HG02981 (cell line): ENCODE results near the gene NEU4.
"Not testable (repeated sequence)": the region's sequence is repeated elsewhere in the genome, so short reads cannot be mapped to it uniquely, and the experiment has no call there.

Experiments
- ATAC-seq: cut with Tn5 transposase; IDR thresholded peaks from one replicate; pipeline ENCODE4 v1.9.1; 2021; ENCODE audit warnings: mild to moderate bottlenecking, moderate library complexity; ENCODE audit not compliant: unreplicated experiment

The NEU4 gene

DNA sequence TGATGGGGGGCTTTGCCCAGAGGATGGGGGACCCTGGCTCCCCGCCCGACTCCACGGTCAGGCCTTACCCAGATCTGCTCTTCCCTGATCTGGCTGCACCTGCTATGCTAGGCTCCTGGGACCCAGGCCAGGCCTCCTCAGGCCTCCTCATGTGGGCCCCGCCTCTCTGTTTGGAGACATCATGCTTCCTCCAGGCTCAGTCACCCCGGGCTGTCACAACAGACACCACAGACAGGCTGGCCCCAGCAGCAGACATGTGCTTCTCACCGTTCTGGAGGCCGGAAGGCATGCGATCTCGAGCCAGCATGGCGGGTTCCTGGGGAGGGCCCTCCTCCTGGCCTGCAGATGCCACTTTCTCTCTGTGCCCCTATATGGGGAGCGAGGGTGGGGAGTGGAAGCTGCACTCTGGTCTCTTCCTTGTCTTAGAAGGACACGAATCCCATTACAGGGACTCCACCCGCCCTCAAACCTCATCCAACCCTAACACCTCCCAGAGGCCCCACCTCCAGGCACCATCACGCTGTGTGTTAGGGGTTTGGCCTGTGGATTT is 10.8 kb upstream of the NEU4 start:
- ATAC-seq, result no peak

DNA sequence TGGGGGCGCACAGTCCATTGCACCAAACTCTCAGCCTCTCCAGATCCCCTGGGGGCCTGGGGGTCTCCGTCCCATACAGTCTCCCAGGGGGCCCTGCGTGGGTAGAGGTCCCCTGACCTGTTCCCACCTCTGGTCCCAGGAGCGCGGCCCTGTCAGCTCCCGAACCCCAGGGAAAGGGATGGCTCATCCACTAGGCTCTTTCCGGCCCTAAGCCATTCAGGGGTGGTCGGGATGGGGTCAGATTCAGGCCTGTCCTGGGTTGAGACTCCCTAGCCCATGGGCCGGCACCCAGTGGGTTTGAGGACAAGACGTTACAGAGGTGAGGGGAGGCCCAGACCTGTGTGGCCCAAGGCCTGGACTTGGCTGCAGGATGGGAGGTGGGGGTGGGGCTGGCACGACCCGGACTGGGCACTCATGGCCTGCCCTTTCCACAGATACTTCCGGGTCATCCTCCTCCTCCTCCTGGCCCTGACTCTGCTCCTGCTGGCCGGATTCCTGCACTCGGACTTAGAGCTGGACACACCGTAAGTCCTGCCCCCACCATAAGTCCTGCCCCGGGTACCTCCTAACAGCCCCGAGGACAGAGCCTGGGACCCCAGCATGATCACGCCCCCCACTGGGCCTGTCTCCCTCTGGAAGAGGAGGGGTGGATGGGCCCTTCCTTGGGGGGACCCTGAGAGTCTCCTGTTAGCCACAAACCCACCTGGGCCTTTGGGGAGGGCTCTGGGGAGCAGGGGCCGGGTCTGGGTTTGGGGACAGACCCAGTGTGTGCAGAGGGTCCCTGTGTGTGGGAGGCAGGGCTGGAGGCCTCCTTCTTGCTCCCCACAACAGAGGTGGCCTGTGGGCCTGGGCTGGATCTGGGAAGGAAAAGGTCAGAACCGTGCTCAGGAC is 10.1 kb upstream of the NEU4 start:
- no peak for ATAC-seq

DNA sequence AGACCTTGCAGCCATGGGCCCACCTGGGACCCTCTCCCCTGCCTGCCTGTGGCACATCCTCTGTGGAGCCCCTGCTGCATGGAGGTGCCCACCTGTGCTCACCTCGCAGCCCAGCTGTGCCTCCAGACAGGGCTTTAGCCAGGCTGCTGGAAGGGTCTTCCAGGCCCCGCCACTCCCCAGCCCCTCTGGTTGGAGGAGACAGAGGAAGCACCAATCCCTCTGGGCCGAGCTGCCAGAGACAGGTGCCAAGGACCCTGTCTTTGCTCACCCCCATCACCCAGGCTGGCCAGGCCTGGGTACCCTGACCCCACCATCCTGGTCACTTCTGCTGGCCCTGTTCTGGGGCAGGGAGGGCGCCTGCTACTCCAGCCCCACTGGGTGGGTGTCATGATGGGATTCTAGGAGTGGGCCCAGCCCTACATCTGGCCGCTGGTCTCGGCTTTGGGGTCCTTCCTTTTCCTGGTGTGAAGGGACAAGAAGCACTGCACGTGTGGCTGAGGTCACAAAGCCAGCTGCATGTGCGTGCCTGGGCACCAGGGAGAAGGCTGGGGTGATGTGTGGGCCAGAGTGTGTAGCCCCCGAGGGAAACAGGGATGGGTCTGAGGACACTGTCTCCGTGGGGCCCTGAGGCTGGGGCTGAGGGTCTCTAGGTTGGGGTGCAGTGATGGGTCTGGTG is 9.3 kb upstream of the NEU4 start:
- no peak for ATAC-seq

DNA sequence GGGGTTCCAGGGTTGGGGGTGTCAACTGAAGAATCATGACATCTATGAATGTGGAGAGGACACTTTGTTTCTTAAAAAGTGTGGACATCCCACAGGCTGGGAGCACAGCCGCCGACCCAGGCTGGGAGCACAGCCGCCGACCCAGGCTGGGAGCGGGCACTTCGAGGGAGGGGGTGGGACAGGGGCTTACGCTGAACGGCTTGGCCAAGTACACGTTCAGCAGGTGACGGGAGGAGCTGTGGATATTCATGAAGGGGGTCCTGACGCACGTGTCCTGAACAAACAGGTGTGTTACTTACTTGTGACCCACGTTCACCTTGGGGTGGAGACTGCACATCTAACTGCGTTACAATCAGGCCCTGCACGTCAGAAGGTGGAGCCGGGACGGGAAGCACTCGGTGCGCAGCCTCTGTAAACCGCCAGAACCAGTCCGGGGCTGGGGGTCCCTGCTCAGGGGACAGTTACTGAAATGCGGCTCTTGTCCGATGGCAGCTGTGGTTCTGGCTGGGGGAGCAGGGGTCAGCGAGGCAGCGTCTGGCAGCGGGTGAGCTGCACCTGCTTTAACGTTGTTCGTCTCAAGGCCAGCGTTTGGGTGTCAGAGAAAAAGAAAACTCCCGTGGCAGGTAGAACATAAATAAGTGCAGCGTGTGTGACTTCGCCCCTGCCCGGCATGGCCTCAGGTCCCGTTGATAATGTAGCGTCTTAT is 8.6 kb upstream of the NEU4 start:
- not testable (repeated sequence) for ATAC-seq

DNA sequence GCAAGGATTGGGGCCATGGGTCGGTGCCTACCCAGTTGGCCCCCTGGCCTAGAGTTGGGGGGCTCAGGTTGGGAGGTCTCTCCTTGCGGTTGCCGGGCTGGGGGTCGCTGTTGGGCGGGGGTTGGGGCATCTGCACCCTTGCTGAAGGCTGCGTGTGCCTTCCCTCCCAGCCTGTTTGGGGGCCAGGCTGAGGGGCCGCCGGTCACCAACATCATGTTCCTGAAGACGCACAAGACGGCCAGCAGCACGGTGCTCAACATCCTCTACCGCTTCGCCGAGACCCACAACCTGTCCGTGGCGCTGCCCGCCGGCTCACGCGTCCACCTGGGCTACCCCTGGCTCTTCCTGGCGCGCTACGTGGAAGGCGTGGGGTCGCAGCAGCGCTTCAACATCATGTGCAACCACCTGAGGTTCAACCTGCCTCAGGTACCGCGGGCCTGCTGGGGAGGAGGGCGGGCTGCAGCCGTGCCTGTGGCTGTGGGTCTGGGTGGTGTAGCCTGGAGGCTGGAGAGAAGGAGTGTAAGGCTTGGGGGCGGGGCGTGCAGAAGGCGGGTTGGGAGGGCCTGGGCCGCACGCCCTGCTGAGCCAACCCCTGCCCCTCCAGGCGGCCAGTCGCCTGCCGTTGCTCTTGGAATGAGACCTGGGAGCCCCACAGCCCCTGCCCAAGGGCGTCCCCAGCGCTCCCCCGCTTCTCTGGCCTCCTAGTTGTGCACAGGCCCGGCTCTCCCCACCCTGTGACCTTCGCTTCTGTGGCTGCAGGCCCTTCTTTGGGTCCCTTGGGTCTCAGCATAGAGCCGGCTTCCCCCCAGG is 7.2 kb upstream of the NEU4 start:
- no peak for ATAC-seq

DNA sequence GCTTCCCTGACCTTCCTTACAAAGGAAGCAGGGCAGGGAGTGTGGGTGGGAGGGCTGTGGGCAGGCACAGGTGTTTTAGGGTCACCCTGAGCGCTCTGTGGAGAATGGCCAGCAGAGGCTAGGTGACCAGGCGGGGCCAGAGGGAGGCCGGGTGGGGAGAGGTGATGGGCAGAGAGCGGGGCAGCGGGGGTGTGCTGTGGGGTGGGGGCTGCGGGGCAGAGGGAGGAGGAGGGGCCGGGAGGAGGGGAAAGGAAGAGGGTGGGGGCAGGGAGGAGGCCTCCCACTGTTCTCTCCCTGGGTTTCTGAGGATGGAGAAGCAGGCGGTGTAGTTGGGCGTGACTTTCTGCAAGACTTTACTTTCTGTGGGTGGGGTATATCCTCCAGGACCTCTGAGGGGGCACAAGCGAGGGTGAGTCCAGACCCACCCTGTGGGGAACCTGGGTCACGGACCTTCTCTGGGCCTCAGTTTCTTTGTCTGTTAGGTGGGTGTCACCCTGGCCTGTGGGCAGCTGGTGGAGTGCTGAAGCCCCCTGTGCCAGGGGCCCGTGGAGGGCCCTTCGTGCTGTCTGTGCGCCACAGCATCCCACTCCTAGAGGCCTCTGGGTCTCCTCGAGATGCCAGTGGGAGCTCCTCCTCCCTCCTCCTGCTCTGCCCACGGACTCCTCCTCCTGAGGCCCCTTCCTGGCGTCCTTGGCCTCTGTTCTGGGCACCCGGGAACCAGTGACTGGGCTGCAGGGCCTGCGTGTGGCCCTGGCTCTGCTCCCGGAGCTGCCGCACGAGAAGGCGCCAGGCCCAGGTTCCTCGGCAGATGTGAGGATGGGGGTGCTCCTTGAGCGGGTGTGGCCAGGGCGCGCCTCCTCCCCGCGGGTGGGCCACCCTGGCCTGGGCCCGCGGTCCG is 6.3 kb upstream of the NEU4 start:
- ATAC-seq, result no peak

DNA sequence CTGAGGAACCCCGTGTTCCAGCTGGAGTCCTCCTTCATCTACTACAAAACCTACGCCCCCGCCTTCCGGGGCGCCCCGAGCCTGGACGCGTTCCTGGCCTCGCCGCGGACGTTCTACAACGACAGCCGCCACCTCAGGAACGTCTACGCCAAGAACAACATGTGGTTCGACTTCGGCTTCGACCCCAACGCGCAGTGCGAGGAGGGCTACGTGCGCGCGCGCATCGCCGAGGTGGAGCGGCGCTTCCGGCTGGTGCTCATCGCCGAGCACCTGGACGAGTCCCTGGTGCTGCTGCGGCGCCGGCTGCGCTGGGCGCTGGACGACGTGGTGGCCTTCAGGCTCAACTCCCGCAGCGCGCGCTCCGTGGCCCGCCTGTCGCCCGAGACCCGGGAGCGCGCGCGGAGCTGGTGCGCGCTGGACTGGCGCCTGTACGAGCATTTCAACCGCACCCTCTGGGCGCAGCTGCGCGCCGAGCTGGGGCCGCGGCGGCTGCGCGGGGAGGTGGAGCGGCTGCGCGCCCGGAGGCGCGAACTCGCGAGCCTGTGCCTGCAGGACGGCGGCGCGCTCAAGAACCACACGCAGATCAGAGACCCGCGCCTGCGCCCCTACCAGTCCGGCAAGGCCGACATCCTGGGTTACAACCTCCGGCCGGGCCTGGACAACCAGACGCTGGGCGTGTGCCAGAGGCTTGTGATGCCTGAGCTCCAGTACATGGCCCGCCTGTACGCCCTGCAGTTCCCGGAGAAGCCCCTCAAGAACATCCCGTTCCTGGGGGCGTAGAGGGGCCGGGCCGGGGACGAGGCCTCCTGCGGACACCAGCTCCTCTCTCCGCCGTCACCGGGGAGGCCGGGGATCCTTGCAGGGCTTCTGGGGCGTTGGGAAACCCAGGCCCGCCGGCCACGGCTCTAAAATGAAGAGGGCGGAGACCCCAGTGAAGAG is 5.3 kb upstream of the NEU4 start:
- peak; percentile 55 for ATAC-seq

DNA sequence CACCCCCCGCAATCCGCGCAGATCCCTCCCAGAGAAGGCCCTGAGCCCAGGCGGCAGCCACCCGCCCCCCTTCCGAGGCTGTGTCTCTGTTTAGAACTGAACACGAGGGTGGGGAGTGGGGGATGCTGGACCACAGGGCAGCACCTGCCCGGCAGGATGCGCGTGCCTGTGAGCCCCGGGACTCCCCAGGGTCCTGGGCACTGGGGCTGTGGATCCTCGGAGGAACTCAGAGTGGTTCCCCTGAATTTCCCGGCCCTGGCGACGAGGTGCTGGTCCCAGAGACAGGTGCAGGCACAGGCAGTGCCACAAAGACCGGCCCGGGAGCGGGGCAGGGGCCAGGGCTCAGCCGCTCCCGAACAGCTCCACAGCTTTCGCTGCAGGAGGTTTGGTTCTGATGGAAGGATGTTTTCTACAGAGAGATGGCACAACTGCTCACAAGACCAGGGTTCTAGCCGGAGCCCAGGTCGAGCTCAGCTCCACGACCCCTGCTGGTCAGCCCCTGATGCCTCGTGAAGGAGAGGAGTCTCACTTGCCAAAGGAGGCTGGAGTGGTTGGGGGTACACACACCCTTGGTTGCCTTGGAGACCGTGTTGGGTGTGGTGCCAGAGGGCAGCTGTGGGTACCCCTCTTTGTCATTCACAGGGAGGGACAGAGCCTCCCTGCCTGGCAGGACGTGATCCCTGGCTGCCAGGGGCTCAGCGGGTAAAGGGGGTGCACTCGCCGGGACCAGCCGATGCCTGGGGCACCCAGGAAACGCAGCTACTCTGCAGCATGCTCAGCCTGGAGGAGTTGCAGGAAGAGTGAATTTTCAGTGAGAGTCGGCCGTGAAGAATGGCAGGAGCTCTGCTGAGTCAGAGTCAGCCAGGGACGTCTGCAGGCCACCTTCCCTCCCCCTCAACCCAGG is 4.4 kb upstream of the NEU4 start:
- no peak for ATAC-seq

DNA sequence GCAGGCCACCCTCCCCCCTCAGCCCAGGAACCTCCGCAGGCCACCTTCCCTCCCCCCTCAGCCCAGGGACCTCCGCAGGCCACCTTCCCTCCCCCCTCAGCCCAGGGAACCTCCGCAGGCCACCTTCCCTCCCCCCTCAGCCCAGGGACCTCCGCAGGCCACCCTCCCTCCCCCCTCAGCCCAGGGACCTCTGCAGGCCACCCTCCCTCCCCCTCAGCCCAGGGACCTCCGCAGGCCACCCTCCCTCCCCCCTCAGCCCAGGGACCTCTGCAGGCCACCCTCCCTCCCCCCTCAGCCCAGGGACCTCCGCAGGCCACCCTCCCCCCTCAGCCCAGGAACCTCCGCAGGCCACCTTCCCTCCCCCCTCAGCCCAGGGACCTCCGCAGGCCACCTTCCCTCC is 2.8 kb upstream of the NEU4 start:
- ATAC-seq, result not testable (repeated sequence)

DNA sequence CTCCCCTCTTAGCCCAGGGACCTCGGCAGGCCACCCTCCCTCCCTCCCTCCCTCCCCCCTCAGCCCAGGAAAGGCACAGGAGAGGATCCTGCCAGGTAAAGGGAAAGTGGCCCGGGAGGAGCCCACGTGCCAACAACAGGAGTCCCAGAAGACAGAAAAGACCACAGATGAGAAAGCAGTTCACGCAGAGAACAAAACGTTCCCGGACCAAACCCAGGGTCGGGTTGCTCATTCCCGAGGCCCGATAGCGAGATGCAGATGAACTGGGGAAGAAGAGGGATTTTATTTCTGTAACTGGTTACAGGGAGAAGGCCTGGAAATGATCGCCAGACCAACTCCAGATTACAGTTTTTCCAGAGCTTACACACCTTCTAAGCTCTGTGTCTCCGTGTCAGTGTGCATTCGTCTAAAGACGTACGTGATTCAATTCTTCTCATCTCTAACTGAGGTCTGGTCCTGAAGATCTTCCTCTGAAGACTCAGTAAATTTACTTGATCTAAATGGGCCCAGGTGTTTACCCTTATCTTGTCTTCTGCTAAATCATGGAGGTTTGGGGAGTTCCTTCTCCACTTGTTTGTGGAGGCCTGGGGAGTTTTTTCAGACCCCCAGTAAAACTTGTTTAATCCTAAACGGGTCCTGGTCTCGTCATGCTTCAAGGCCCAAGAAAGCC is 807 bp upstream of the NEU4 start:
- no peak for ATAC-seq

DNA sequence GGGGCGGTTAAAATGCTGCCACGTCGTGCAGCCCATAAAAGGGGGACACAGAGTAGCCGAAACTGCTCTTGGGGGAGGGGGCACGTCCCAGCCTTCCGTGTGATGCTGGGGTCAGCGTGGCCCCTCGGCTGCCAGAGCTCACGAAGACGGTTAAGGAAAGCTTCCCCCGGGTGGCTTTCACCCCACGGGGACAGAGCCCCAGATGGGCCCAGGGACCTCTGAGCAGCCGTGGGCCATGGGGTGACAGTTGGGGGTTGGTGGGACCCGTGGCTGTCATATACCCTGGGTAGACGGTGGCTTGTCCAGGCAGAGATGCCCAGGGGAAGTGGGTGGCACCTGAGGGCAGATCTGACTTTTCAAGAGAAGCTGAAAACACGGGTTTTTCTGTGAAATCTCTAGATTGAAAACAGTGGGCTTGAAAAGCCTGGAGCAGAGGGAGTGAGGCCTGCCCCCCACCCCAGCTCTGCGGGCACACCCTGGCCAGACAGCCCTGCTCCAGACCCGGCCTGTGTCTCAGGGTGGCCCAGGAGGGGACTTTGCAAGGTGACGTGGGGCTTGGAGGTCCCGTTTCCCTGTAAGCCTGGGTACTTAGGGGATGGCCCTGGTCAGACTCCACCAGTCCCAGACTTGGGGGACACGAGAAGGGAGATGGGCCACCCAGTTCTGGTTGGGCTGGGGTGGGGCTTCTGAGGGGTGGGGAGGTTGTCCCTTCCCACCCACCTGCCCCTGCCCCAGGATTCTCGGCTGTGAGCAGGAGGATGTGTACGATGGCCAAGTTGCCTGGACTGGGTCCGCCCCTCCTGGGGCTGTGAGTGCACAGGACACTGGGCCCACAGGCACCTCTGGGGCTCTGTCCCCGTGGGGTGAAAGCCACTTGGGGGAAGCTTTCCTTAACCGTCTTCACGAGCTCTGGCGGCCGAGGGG is 652 bp downstream of the NEU4 start:
- ATAC-seq, result no peak

DNA sequence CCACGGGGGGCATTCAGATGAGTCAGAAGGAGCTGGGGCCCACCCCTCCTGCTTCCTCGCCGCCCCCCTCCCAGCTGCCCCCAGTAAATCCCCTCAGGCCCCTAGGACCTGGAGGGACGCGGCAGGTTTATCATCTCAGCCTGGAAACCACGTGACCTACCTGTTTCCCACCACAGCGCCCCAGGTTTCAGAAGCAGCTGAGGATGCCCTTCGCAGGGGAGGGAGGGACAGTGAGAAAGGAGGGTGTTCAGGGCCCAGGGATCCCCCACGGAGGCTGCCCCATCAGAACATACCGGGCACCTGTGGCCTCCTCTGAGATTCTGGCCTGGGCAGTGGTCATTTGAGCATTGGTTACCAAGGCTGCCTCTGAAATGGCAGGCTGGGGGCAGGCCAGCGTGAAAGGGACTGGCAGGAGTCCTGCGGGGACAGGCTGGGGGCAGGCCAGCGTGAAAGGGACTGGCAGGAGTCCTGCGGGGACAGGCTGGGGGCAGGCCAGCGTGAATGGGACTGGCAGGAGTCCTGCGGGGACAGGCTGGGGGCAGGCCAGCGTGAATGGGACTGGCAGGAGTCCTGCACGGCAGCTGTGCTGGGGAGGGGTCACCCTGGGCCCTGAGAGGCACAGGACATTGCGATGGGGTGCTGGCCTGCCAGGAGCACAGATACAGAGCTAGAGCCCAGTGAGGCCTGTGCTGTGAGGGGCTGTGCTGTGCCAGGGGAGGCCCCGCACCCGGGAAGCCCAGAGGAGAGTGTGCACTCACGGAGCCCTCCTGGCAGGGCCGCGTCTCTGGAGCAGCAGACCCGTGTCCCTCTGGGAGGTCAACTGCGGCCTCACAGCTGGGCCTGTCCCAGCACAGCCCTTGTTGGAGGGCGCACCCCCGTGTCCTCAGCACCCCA is 1.6 kb downstream of the NEU4 start:
- no peak for ATAC-seq

DNA sequence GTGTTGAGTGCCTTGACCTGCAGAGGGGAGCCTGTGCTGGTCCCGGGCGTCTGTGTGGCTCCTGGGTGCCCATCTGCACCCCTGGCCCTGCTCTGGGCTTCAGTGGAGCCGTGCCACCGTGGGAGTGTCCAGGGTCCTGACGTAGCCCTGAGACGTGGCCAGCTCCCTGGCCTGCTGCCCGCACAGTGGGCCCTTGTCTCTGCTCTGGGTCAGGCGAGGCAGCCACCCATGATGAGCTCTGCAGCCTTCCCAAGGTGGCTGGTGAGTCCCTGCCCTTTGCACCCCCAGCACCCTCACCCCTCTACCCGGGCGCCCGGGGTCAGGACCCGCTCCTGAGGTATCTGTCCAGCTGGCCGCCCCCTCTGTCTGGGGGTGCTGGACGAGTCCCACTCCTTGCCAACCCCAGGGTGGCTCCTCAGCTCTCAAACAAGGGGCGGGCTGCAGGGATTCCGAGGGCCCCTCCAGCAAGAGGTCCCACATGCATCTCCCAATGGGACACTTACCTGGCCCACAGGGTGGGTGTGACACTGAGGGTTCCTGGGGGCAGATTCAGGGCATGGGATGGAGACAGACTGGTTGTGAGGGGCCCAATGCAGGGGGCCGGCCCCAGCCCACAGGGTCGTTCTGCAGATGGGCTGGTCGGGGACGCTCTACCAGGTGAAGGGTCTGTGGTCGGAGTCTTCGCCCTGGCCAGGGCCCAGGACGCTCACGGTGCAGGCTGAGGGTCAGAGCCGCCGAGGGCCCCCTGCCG is 2.4 kb downstream of the NEU4 start:
- no peak for ATAC-seq
